HepG2 (cell line): Measurements from ENCODE around the gene OR2A42.
"Not testable (repeated sequence)": the region's sequence is repeated elsewhere in the genome, so short reads cannot be mapped to it uniquely, and the experiment has no call there.

Source experiments
- CTCF ChIP-seq: sonication (generic); formaldehyde crosslinking; IDR thresholded peaks from 2 replicates; pipeline ENCODE4 v1.5.0; 2020; ENCODE audit warnings: mild to moderate bottlenecking, missing genetic modification reagents, moderate library complexity
- HOXA7 ChIP-seq: sonication (generic); formaldehyde crosslinking; IDR thresholded peaks from 2 replicates; pipeline ENCODE4 v1.8.1; 2022; ENCODE audit warnings: mild to moderate bottlenecking, missing genetic modification reagents, moderate library complexity
- NR2C2 ChIP-seq: sonication (generic); formaldehyde crosslinking; IDR thresholded peaks from 2 replicates; pipeline ENCODE4 v1.4.0; 2020; ENCODE audit warnings: missing genetic modification reagents, mild to moderate bottlenecking, moderate library complexity, borderline replicate concordance
- PITX1 ChIP-seq: sonication (generic); formaldehyde crosslinking; IDR thresholded peaks from 2 replicates; pipeline ENCODE4 v1.5.1; 2020; ENCODE audit warnings: mild to moderate bottlenecking, missing genetic modification reagents
- PTBP1 ChIP-seq: fragments of 200-400 bp; formaldehyde crosslinking; IDR thresholded peaks from 2 replicates; pipeline ENCODE4 v1.6.1; 2018; ENCODE audit warnings: low read length, low read depth; ENCODE audit not compliant: poor library complexity, severe bottlenecking
- ZBED4 ChIP-seq: sonication (generic); formaldehyde crosslinking; IDR thresholded peaks from 2 replicates; pipeline ENCODE4 v1.4.0; 2020; ENCODE audit warnings: missing genetic modification reagents, borderline replicate concordance
- ZBTB33 ChIP-seq: sonication (generic); formaldehyde crosslinking; IDR thresholded peaks from 2 replicates; pipeline ENCODE4 v1.4.0; 2020; ENCODE audit warnings: missing genetic modification reagents
- ZNF446 ChIP-seq: sonication (generic); formaldehyde crosslinking; IDR thresholded peaks from 2 replicates; pipeline ENCODE4 v1.5.0; 2020; ENCODE audit warnings: mild to moderate bottlenecking, missing genetic modification reagents
- ZNF75D ChIP-seq: sonication (generic); formaldehyde crosslinking; IDR thresholded peaks from 2 replicates; pipeline ENCODE4 v1.8.1; 2023; ENCODE audit warnings: missing genetic modification reagents, mild to moderate bottlenecking, borderline replicate concordance
- TF ChIP-seq, protein P1 (sequence below): sonication (generic); formaldehyde crosslinking; IDR thresholded peaks from 2 replicates; pipeline ENCODE4 v1.4.0; 2020; ENCODE audit warnings: missing genetic modification reagents
- TF ChIP-seq, protein P2 (sequence below): sonication (generic); formaldehyde crosslinking; IDR thresholded peaks from 2 replicates; pipeline ENCODE4 v1.4.0; 2020; ENCODE audit warnings: missing genetic modification reagents

DNA sequence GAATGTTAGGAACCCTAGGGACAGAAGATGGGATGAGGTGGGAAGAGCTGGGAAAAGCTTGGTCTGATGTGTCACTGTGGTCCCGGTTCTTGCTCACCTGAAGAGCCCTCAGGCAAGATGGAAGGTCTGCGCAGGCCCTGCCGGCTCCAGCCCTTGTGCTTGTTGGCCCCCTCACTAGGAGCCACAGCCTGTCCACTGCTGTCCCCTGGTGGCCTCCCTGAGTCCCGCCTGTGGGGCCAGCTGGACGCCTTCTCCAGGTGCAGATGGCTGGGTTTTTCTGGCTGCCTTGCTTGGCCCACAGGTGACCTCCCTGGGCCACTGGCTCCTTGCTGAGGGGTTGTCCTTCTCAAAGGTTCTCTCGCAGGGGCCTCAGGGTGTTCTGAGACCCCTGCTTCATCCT, 44.3 kb upstream of the OR2A42 start:
- TF ChIP-seq CTCF (CRISPR knock-in tag); NR2C2 (CRISPR knock-in tag); ZNF75D; ZBTB33 (CRISPR knock-in tag); PITX1; ZNF446; PTBP1; ZBED4 (CRISPR knock-in tag); HOXA7 (CRISPR knock-in tag): not testable (repeated sequence)
- TF ChIP-seq, protein P1, sequence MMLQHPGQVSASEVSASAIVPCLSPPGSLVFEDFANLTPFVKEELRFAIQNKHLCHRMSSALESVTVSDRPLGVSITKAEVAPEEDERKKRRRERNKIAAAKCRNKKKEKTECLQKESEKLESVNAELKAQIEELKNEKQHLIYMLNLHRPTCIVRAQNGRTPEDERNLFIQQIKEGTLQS: not testable (repeated sequence)
- TF ChIP-seq, protein P2, sequence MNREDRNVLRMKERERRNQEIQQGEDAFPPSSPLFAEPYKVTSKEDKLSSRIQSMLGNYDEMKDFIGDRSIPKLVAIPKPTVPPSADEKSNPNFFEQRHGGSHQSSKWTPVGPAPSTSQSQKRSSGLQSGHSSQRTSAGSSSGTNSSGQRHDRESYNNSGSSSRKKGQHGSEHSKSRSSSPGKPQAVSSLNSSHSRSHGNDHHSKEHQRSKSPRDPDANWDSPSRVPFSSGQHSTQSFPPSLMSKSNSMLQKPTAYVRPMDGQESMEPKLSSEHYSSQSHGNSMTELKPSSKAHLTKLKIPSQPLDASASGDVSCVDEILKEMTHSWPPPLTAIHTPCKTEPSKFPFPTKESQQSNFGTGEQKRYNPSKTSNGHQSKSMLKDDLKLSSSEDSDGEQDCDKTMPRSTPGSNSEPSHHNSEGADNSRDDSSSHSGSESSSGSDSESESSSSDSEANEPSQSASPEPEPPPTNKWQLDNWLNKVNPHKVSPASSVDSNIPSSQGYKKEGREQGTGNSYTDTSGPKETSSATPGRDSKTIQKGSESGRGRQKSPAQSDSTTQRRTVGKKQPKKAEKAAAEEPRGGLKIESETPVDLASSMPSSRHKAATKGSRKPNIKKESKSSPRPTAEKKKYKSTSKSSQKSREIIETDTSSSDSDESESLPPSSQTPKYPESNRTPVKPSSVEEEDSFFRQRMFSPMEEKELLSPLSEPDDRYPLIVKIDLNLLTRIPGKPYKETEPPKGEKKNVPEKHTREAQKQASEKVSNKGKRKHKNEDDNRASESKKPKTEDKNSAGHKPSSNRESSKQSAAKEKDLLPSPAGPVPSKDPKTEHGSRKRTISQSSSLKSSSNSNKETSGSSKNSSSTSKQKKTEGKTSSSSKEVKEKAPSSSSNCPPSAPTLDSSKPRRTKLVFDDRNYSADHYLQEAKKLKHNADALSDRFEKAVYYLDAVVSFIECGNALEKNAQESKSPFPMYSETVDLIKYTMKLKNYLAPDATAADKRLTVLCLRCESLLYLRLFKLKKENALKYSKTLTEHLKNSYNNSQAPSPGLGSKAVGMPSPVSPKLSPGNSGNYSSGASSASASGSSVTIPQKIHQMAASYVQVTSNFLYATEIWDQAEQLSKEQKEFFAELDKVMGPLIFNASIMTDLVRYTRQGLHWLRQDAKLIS (CRISPR knock-in tag): not testable (repeated sequence)
